HG03175 (cell line): Measurements from ENCODE around the gene GAGE12J.
"Not testable (repeated sequence)": the region's sequence is repeated elsewhere in the genome, so short reads cannot be mapped to it uniquely, and the experiment has no call there.

Source experiments
- ATAC-seq: cut with Tn5 transposase; IDR thresholded peaks from one replicate; pipeline ENCODE4 v1.9.1; 2021; ENCODE audit warnings: mild to moderate bottlenecking, moderate library complexity; ENCODE audit not compliant: unreplicated experiment

Gene GAGE12J

GRCh38 chrX:49321737-49322136 lies at the start of gene GAGE12J:
GAGE12J (plus strand) TSS chrX:49322037; CDS start chrX:49323194, 1,157 bp downstream.
- ATAC-seq, result not testable (repeated sequence)

GRCh38 chrX:49272421-49272820 lies 49.4 kb upstream of the GAGE12J start:
- no peak for ATAC-seq

- no peak for ATAC-seq
Measured at GRCh38 chrX:49273181-49273727, 48.6 kb upstream of the GAGE12J start.

GRCh38 chrX:49276207-49276606 lies 45.6 kb upstream of the GAGE12J start:
- no peak for ATAC-seq

- ATAC-seq, result no peak
Measured at GRCh38 chrX:49276671-49277534, 44.9 kb upstream of the GAGE12J start.

- ATAC-seq, result no peak
Measured at GRCh38 chrX:49277535-49277830, 44.4 kb upstream of the GAGE12J start.

GRCh38 chrX:49278081-49278480 lies 43.8 kb upstream of the GAGE12J start:
- no peak for ATAC-seq

GRCh38 chrX:49282647-49283011 lies 39.2 kb upstream of the GAGE12J start:
- ATAC-seq, result no peak

GRCh38 chrX:49284212-49284611 lies 37.6 kb upstream of the GAGE12J start:
- no peak for ATAC-seq

GRCh38 chrX:49286136-49286535 lies 35.7 kb upstream of the GAGE12J start:
- ATAC-seq, result no peak

- ATAC-seq, result no peak
Measured at GRCh38 chrX:49286581-49286980, 35.3 kb upstream of the GAGE12J start.

- ATAC-seq, result no peak
Measured at GRCh38 chrX:49287665-49288064, 34.2 kb upstream of the GAGE12J start.

GRCh38 chrX:49290215-49290614 lies 31.6 kb upstream of the GAGE12J start:
- no peak for ATAC-seq

GRCh38 chrX:49291615-49292337 lies 30.1 kb upstream of the GAGE12J start:
- ATAC-seq, result peak; percentile 63

- no peak for ATAC-seq
Measured at GRCh38 chrX:49292400-49293362, 29.2 kb upstream of the GAGE12J start.

GRCh38 chrX:49299293-49299692 lies 22.5 kb upstream of the GAGE12J start:
- ATAC-seq, result not testable (repeated sequence)

GRCh38 chrX:49300703-49301102 lies 21.1 kb upstream of the GAGE12J start:
- no peak for ATAC-seq

GRCh38 chrX:49303346-49303745 lies 18.5 kb upstream of the GAGE12J start, which contains the start of gene GAGE10:
GAGE10 (plus strand) TSS chrX:49303646; CDS start chrX:49304860, 1,214 bp downstream.
- no peak for ATAC-seq

GRCh38 chrX:49307775-49308174 lies 14.1 kb upstream of the GAGE12J start:
- not testable (repeated sequence) for ATAC-seq

- peak; percentile 43 for ATAC-seq
Measured at GRCh38 chrX:49308604-49309269, 13.1 kb upstream of the GAGE12J start.
